Stomach (tissue), 9 donors: ENCODE measurements around the gene TRAFD1. TPM values are rescaled to one million over a fixed set of nuclear protein-coding genes. Genes with fewer than 3 reads are reported as not detected.
A peak's percentile ranks its signal among the peaks of the same experiment; 100 is the strongest.

Source experiments
- DNase-seq, 2 donors: peaks; one replicate each; pipeline versions ENCODE4 v3.0.0 to v3.0.0-alpha.2; 2013 to 2019
- H3K27ac ChIP-seq, 5 donors: fragments of 200-600 bp in 4 of 5; sonication (generic) in 4 of 5; one replicate each; pipeline ENCODE4 v1.5.1; 2013 to 2019; ENCODE audit warnings: mild to moderate bottlenecking in 1 of 5, moderate library complexity in 1 of 5
- H3K27me3 ChIP-seq, 3 donors: fragments of 200-600 bp; sonication (generic); one replicate each; pipeline ENCODE4 v1.5.1; 2017 to 2019; ENCODE audit warnings: mixed run types in 1 of 3
- H3K36me3 ChIP-seq, 4 donors: fragments of 200-600 bp; sonication (generic); 1 replicate in 3 of 4; 2 replicates in 1 of 4; pipeline ENCODE4 v1.5.1; 2016 to 2019
- H3K4me1 ChIP-seq, 4 donors: fragments of 200-600 bp; sonication (generic); one replicate each; pipeline ENCODE4 v1.5.1; 2016 to 2019
- H3K4me3 ChIP-seq, 4 donors: fragments of 200-600 bp; sonication (generic) in 3 of 4; one replicate each; pipeline ENCODE4 v1.5.1; 2016 to 2019; ENCODE audit warnings: mild to moderate bottlenecking in 1 of 4
- H3K9me3 ChIP-seq, 4 donors: fragments of 200-600 bp; sonication (generic); one replicate each; pipeline ENCODE4 v1.5.1; 2016 to 2019
- EP300 ChIP-seq: sonication (generic); formaldehyde crosslinking; IDR thresholded peaks from one replicate; pipeline ENCODE4 v1.6.1; 2017; ENCODE audit warnings: antibody characterized with exemption
- POLR2A ChIP-seq, 4 donors: fragments of 450-650 bp; IDR thresholded peaks; one replicate each; pipeline ENCODE4 v1.6.1; 2016; ENCODE audit warnings: antibody characterized with exemption in 4 of 4, control low read depth in 2 of 4, mild to moderate bottlenecking in 1 of 4, moderate library complexity in 1 of 4
- POLR2AphosphoS5 ChIP-seq, 3 donors: sonication (generic); formaldehyde crosslinking; IDR thresholded peaks; one replicate each; pipeline ENCODE4 v1.6.1; 2016; ENCODE audit warnings: antibody characterized with exemption in 3 of 3
- WGBS, 5 donors: extraction: QIAGEN DNeasy Blood & Tissue Kit in 3 of 5; methylation state at CpG; one replicate each; pipeline versions ENCODE4 v1.1.5 to v1.1.7; 2013 to 2018; 5-methylcytosine and 5-hydroxymethylcytosine counted together
- intact Hi-C: fragments of 100-400 bp; cut with DNase I; formaldehyde crosslinking; loops from one replicate; pipeline ENCODE4 v1.15.1; 2023; ENCODE audit warnings: low total_unique reads
- polyA plus RNA-seq, 3 donors: library from polyadenylated mRNA; stranded (reverse); fragments of 200-250 nt; gene quantifications; one replicate each; pipeline ENCODE4 v1.2.3, GENCODE V29; 2013
- total RNA-seq, 5 donors: library from RNA; depleted of rRNA; stranded (reverse); fragments of >200 nt; gene quantifications; one replicate each; pipeline versions ENCODE4 v1.1.0 to v1.2.3, GENCODE V29; 2014 to 2016
- TF ChIP-seq, protein P1 (sequence below), 7 experiments: fragments of 450-650 bp in 4 of 7; fragments of 200-600 bp in 3 of 7; sonication (generic) in 3 of 7; IDR thresholded peaks; one replicate each; pipeline ENCODE4 v1.5.1; 2016 to 2019; ENCODE audit warnings: antibody characterized with exemption in 7 of 7, control low read depth in 2 of 7, mild to moderate bottlenecking in 1 of 7
- donor health status: healthy with polysubstance abuse.
- donor health status: Bipolar disorder and iron deficiency.
- donor health status: healthy.

Gene TRAFD1
- total and polyA plus RNA-seq, 8 donors: 11.3 to 49.0 (median 20.4) TPM

DNA sequence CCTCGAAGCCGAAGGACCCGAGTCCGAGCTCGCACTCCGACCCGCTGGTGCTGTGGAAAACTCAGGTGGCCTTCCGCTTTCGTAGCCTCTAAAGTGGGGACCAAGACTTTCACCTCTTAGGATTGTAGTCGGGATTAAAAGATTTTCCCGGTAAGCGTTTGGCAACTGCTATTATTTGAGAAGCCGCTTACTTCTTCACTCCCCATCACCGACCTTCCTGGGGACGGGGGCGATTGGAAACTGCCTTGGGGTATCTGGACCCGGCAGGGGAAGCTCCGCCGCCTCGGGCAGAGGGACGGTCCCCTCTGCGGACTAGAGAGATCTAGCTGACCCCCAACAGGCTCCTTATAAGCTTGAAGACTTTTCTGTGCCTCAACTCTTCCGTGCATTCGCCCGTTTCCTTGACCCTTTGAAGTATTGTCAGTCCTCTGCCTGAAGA is 659 bp downstream of the TRAFD1 start:
- Histone ChIP-seq H3K9me3 (no peaks in the 10 kb centered on the region), H3K4me3 (peak overlapping the region; percentile 79 to 98 (median 85)), H3K27ac (peak overlapping the region; percentile 80 to 96 (median 94)), H3K4me1 (peaks cover 50 to 86% (median 64%) of the 10 kb centered on the region in 4 donors), H3K36me3 (no peaks in the 10 kb centered on the region), H3K27me3 (no peaks in the 10 kb centered on the region)
- intact Hi-C loops: no loop called here
- DNase-seq: no peak
- 1 to 2% (median 1%) methylated on average over 15 to 25 of the region's 25 CpGs for WGBS, 5 donors
- TF ChIP-seq EP300 (no peak), POLR2AphosphoS5 (IDR thresholded peaks at IDR 0.05) (no peak), POLR2A (IDR thresholded peaks at IDR 0.05) (no peak)
- TF ChIP-seq, protein P1, sequence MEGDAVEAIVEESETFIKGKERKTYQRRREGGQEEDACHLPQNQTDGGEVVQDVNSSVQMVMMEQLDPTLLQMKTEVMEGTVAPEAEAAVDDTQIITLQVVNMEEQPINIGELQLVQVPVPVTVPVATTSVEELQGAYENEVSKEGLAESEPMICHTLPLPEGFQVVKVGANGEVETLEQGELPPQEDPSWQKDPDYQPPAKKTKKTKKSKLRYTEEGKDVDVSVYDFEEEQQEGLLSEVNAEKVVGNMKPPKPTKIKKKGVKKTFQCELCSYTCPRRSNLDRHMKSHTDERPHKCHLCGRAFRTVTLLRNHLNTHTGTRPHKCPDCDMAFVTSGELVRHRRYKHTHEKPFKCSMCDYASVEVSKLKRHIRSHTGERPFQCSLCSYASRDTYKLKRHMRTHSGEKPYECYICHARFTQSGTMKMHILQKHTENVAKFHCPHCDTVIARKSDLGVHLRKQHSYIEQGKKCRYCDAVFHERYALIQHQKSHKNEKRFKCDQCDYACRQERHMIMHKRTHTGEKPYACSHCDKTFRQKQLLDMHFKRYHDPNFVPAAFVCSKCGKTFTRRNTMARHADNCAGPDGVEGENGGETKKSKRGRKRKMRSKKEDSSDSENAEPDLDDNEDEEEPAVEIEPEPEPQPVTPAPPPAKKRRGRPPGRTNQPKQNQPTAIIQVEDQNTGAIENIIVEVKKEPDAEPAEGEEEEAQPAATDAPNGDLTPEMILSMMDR (IDR thresholded peaks at IDR 0.05): no peak

DNA sequence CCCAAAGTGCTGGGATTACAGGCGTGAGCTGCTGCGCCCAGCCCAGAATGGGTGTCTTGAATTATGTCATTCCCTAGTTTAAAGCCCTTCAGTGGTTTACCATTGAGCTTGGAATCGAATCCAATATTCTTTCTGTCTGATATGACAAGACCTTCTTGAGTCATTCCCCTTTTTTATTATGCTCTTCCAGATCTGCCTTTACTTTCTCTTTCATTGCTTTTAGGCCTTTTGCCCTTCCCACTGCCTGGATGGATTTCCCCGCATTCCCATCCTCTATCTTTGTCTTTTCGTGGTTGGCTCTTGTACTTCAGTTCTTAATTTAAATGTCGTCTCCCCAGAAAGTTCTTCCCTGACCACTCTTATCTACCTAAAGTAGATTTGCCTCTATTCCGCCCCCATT is 1.6 kb downstream of the TRAFD1 start:
- peaks cover 52 to 86% (median 70%) of the 10 kb centered on the region in 4 donors for H3K4me1 ChIP-seq
- intact Hi-C loops: no loop called here
- H3K27me3 ChIP-seq: no peaks in the 10 kb centered on the region
- DNase-seq: no peak
- H3K9me3 ChIP-seq: no peaks in the 10 kb centered on the region
- no peaks in the 10 kb centered on the region for H3K36me3 ChIP-seq
- peak overlapping the region in 3 of 5 donors; percentile 92 to 96 (median 94) for H3K27ac ChIP-seq
- H3K4me3 ChIP-seq: peak overlapping the region; percentile 79 to 98 (median 85)
- 73 to 90% (median 87%) methylated on average over 7 of the region's 7 CpGs for WGBS, 5 donors
- TF ChIP-seq EP300 (no peak), POLR2AphosphoS5 (IDR thresholded peaks at IDR 0.05) (no peak), POLR2A (IDR thresholded peaks at IDR 0.05) (no peak)
- TF ChIP-seq, protein P1 (IDR thresholded peaks at IDR 0.05): no peak

DNA sequence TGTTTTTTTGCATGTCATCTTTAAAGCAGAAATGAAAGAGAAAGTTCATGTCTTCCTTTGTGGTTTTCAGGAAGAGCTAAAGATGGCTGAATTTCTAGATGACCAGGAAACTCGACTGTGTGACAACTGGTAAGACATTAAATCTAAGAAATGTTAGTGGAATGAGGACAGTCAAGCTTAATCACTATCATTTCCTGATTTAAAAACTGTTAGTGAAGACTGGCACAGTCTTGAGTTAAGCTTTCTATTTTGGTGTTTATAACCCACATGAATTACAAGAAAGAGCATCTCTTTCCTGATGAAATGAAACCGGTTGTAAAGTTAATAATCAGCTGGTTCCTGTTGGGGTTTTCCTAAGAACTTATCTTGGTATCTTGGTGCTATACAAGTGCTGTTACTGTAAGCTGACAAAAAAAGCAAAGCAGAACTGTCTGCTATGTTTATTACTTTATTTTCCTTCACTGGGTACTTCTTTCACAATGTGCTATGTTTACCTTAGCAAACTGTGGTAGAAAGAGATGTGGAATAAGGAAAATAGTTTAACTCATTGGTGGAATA is 5.2 kb downstream of the TRAFD1 start:
- no peaks in the 10 kb centered on the region for H3K27me3 ChIP-seq
- H3K4me1 ChIP-seq: peaks cover 40 to 73% (median 55%) of the 10 kb centered on the region in 4 donors
- peak overlapping the region in 2 of 4 donors; percentile 8 to 15 for H3K4me3 ChIP-seq
- H3K27ac ChIP-seq: peak overlapping the region in 4 of 5 donors; percentile 52 to 85 (median 68)
- WGBS, 5 donors: 9 to 23% (median 13%) methylated on average over 2 of the region's 2 CpGs
- TF ChIP-seq POLR2A (IDR thresholded peaks at IDR 0.05) (no peak), POLR2AphosphoS5 (IDR thresholded peaks at IDR 0.05) (no peak), EP300 (no peak)
- TF ChIP-seq, protein P1 (IDR thresholded peaks at IDR 0.05): no peak
- H3K9me3 ChIP-seq: no peaks in the 10 kb centered on the region
- H3K36me3 ChIP-seq: peaks cover 8 to 22% (median 18%) of the 10 kb centered on the region in 4 donors
- no peak for DNase-seq
- intact Hi-C loops: no loop called here

DNA sequence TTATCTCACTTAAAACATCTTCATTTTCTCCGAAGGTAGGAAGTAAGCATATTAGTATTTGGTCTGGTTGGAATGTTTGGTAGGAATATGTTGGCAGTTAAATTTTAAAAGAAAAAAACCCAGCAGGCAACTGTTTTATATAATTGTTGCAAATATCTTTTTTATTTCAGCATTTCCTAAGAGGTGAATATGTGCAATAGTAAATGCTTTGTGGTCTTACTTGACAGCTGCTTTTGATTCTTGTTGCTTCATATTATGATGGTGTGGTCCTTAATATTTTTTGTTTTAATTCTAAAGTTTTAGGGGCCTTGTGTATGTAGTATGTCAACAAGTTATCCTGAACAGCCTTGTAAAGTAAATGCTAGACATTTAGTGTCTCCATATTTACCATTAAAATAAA is 6.3 kb downstream of the TRAFD1 start:
- Histone ChIP-seq H3K36me3 (peaks cover 20 to 33% (median 29%) of the 10 kb centered on the region in 4 donors), H3K4me3 (no peak overlapping the region), H3K9me3 (no peaks in the 10 kb centered on the region), H3K4me1 (peaks cover 34 to 66% (median 48%) of the 10 kb centered on the region in 4 donors), H3K27me3 (no peaks in the 10 kb centered on the region), H3K27ac (peak overlapping the region in 2 of 5 donors; percentile 74 to 85)
- intact Hi-C loops: no loop called here
- no peak for TF ChIP-seq POLR2A (IDR thresholded peaks at IDR 0.05)
- TF ChIP-seq, protein P1 (IDR thresholded peaks at IDR 0.05): no peak
- no peak for TF ChIP-seq EP300
- TF ChIP-seq POLR2AphosphoS5 (IDR thresholded peaks at IDR 0.05): no peak
- 70 to 93% (median 75%) methylated on average over 1 of the region's 1 CpG for WGBS, 5 donors
- no peak for DNase-seq
